ENCODE data around the gene UBE2E2.

Gene UBE2E2

DNA sequence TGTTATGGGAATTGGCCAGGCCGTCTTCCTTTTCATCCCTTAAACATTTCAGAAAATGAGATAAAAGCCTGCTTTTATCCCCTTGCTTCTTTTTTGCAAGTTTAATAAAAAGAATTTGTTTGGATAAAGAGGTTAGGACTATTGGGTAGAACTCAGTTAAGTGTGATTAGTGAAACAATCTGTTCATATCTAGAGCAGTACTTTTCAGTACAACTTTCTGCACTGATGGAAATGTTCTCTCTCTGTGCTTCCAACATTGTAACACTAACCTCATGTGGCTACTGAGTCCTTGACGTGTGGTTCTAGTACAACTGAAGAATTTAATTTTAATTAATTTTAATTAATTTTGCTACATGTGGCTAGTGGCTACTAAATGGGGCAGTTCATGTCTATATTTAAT lies 246.9 kb downstream of the UBE2E2 start:
- no peak overlapping the region for H3K27ac ChIP-seq (ENCODE audit: low read depth, low read length)
- no peaks in the 10 kb centered on the region for H3K36me3 ChIP-seq (ENCODE audit: control insufficient read depth, insufficient read depth, low read length)
- no peaks in the 10 kb centered on the region for H3K27me3 ChIP-seq (ENCODE audit: control insufficient read depth, insufficient read depth, low read length)
- H3K4me1 ChIP-seq (ENCODE audit: control insufficient read depth, insufficient read depth, low read length): peaks cover 4% of the 10 kb centered on the region
- H3K9ac ChIP-seq (ENCODE audit: low read length): no peak overlapping the region
- no peak overlapping the region for H3K4me3 ChIP-seq (ENCODE audit: low read length)

GRCh38 chr3:23450806-23451205 lies 247.7 kb downstream of the UBE2E2 start:
- no peak overlapping the region for H3K4me3 ChIP-seq (ENCODE audit: low read length)
- H3K27ac ChIP-seq (ENCODE audit: low read depth, low read length): no peak overlapping the region
- H3K9ac ChIP-seq (ENCODE audit: low read length): no peak overlapping the region
- H3K4me1 ChIP-seq (ENCODE audit: control insufficient read depth, insufficient read depth, low read length): peaks cover 4% of the 10 kb centered on the region
- H3K36me3 ChIP-seq (ENCODE audit: control insufficient read depth, insufficient read depth, low read length): no peaks in the 10 kb centered on the region
- no peaks in the 10 kb centered on the region for H3K27me3 ChIP-seq (ENCODE audit: control insufficient read depth, insufficient read depth, low read length)

DNA sequence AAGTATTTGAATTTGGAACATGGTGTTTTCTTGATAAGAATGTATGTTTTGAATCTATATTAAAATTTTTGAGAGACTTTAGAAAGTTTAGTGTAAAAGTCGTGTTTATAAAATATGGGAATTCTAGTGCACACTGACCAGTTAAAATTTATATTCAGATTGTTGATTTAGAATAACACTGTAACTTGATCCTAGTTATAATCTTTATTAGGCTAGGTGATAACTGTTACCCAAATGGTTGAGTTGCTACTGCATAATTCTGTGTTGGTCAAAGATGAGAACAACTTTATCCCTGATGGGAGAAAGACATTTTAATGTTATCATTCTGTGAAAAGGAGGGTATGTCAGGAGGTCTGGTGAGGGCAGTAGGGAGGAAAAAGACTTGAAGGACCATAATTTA lies 249.3 kb downstream of the UBE2E2 start:
- no peak overlapping the region for H3K27ac ChIP-seq (ENCODE audit: low read depth, low read length)
- peaks cover 4% of the 10 kb centered on the region for H3K4me1 ChIP-seq (ENCODE audit: control insufficient read depth, insufficient read depth, low read length)
- no peak overlapping the region for H3K4me3 ChIP-seq (ENCODE audit: low read length)
- H3K9ac ChIP-seq (ENCODE audit: low read length): no peak overlapping the region
- no peaks in the 10 kb centered on the region for H3K27me3 ChIP-seq (ENCODE audit: control insufficient read depth, insufficient read depth, low read length)
- no peaks in the 10 kb centered on the region for H3K36me3 ChIP-seq (ENCODE audit: control insufficient read depth, insufficient read depth, low read length)

- H3K4me3 ChIP-seq (ENCODE audit: low read length): no peak overlapping the region
- H3K27me3 ChIP-seq (ENCODE audit: control insufficient read depth, insufficient read depth, low read length): no peaks in the 10 kb centered on the region
- H3K36me3 ChIP-seq (ENCODE audit: control insufficient read depth, insufficient read depth, low read length): no peaks in the 10 kb centered on the region
These were observed 252.0 kb downstream of the UBE2E2 start for GRCh38 chr3:23455084-23455483.

DNA sequence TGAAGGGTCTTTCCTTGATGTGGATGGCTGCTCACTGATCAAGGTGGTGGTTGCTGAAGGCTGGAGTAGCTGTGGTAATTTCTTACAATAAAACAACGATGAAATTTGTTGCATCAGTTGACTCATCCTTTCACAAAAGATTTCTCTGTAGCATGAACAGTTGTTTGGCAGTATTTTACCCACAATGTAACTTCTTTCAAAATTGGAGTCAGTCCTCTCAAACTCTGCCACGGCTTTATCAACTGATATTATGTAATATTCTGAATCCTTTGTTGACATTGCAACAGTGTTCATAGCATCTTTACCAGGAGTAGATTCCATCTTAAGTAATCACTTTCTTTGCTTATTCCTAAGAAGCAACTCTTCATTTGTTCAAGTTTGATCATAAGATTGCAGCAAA lies 252.6 kb downstream of the UBE2E2 start:
- peaks cover 11% of the 10 kb centered on the region for H3K4me1 ChIP-seq (ENCODE audit: control insufficient read depth, insufficient read depth, low read length)

More at GRCh38 chr3:23455084-23455483, 252.0 kb downstream of the UBE2E2 start:
- Histone ChIP-seq H3K27ac (ENCODE audit: low read depth, low read length) (no peak overlapping the region), H3K4me1 (ENCODE audit: control insufficient read depth, insufficient read depth, low read length) (peaks cover 7% of the 10 kb centered on the region), H3K9ac (ENCODE audit: low read length) (no peak overlapping the region)

DNA sequence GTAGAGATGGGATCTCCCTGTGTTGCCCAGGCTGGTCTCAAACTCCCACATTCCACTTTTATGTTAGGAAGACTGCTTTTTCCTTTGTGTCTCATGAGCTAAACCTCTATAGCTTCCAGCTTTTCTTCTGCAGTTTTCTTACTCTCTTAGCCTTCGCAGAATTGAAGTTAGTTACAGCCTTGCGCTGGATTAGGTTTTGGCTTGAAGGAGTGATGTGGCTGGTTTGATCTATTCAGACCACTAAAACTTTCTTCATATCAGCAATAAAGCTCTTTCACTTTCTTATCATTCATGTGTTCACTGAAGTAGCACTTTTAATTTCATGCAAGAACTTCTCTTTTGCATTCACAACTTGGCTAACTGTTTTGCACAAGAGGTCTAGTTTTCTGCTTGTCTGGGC lies 254.6 kb downstream of the UBE2E2 start:
- Histone ChIP-seq H3K4me1 (ENCODE audit: control insufficient read depth, insufficient read depth, low read length) (peaks cover 11% of the 10 kb centered on the region), H3K36me3 (ENCODE audit: control insufficient read depth, insufficient read depth, low read length) (no peaks in the 10 kb centered on the region), H3K9ac (ENCODE audit: low read length) (no peak overlapping the region), H3K27ac (ENCODE audit: low read depth, low read length) (no peak overlapping the region), H3K4me3 (ENCODE audit: low read length) (no peak overlapping the region), H3K27me3 (ENCODE audit: control insufficient read depth, insufficient read depth, low read length) (no peaks in the 10 kb centered on the region)

More for the DNA sequence above, 252.6 kb downstream of the UBE2E2 start:
- H3K27ac ChIP-seq (ENCODE audit: low read depth, low read length): no peak overlapping the region
- H3K36me3 ChIP-seq (ENCODE audit: control insufficient read depth, insufficient read depth, low read length): no peaks in the 10 kb centered on the region
- no peaks in the 10 kb centered on the region for H3K27me3 ChIP-seq (ENCODE audit: control insufficient read depth, insufficient read depth, low read length)
- H3K4me3 ChIP-seq (ENCODE audit: low read length): no peak overlapping the region
- no peak overlapping the region for H3K9ac ChIP-seq (ENCODE audit: low read length)

DNA sequence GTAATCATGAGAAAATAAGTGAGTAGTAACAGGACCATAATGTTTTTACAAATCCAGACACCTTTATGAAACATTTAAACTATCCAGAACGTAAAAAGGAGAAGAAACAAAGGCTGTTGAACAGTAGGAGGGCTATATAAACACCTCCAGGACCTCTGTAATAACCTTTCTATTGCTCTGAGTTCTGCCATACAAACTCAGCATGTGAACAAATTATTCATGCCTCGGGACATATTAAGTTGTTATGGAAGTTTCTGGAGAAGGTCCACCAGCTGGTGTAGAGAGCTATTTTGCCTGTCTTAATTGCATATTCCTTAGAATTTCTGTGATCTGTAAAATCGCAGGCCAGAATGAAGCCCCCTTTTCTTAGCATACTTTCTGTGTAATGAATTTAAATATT lies 256.3 kb downstream of the UBE2E2 start:
- no peak overlapping the region for H3K27ac ChIP-seq (ENCODE audit: low read depth, low read length)
- H3K4me1 ChIP-seq (ENCODE audit: control insufficient read depth, insufficient read depth, low read length): peaks cover 11% of the 10 kb centered on the region
- no peak overlapping the region for H3K4me3 ChIP-seq (ENCODE audit: low read length)
- no peaks in the 10 kb centered on the region for H3K27me3 ChIP-seq (ENCODE audit: control insufficient read depth, insufficient read depth, low read length)
- no peak overlapping the region for H3K9ac ChIP-seq (ENCODE audit: low read length)
- H3K36me3 ChIP-seq (ENCODE audit: control insufficient read depth, insufficient read depth, low read length): no peaks in the 10 kb centered on the region

- H3K27ac ChIP-seq (ENCODE audit: low read depth, low read length): no peak overlapping the region
- no peak overlapping the region for H3K9ac ChIP-seq (ENCODE audit: low read length)
- no peaks in the 10 kb centered on the region for H3K36me3 ChIP-seq (ENCODE audit: control insufficient read depth, insufficient read depth, low read length)
- no peak overlapping the region for H3K4me3 ChIP-seq (ENCODE audit: low read length)
- H3K27me3 ChIP-seq (ENCODE audit: control insufficient read depth, insufficient read depth, low read length): no peaks in the 10 kb centered on the region
- peaks cover 7% of the 10 kb centered on the region for H3K4me1 ChIP-seq (ENCODE audit: control insufficient read depth, insufficient read depth, low read length)
These were observed 256.9 kb downstream of the UBE2E2 start for GRCh38 chr3:23459889-23460546.

DNA sequence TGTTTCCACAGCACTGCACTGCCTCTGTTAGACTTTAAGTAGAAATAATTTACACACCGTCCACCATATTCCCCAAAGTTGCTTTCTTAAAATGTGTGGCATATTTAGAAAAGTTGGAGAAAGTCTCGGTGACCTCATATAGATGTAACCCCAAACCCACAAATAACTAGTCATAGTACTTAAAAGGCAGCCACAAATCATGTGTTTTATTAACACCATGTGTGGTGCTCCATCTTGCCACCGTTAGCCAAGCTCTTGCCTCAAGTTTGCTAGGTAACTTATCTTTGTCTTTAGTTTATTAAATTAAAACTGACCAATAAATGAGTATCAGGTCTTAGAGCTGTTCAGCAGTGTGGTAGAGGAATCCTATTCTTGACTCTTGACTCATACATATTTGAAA lies 257.9 kb downstream of the UBE2E2 start:
- no peak overlapping the region for H3K27ac ChIP-seq (ENCODE audit: low read depth, low read length)
- no peak overlapping the region for H3K9ac ChIP-seq (ENCODE audit: low read length)
- H3K36me3 ChIP-seq (ENCODE audit: control insufficient read depth, insufficient read depth, low read length): no peaks in the 10 kb centered on the region
- no peaks in the 10 kb centered on the region for H3K27me3 ChIP-seq (ENCODE audit: control insufficient read depth, insufficient read depth, low read length)
- peaks cover 7% of the 10 kb centered on the region for H3K4me1 ChIP-seq (ENCODE audit: control insufficient read depth, insufficient read depth, low read length)
- H3K4me3 ChIP-seq (ENCODE audit: low read length): no peak overlapping the region

DNA sequence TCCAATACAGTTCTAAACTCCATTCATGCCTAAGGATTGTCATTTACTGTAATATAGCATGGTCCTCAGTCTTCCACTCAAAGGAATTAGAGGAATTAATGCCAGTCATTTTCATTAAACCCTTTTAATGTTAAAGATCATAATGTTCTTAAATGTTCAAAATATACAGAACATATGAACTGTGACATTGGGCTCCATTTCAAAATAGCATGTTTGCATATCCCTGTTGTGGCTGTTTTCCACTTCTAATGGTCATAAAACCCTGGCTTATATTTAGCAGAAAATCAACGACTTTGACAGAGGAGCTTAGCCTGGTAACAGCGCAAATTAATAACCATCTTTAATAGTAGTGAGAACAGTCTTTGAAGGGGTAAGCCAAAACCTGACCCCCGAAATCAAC lies 260.7 kb downstream of the UBE2E2 start:
- H3K9ac ChIP-seq (ENCODE audit: low read length): no peak overlapping the region
- H3K36me3 ChIP-seq (ENCODE audit: control insufficient read depth, insufficient read depth, low read length): no peaks in the 10 kb centered on the region
- no peak overlapping the region for H3K4me3 ChIP-seq (ENCODE audit: low read length)
- H3K27me3 ChIP-seq (ENCODE audit: control insufficient read depth, insufficient read depth, low read length): no peaks in the 10 kb centered on the region
- peaks cover 7% of the 10 kb centered on the region for H3K4me1 ChIP-seq (ENCODE audit: control insufficient read depth, insufficient read depth, low read length)
- no peak overlapping the region for H3K27ac ChIP-seq (ENCODE audit: low read depth, low read length)

DNA sequence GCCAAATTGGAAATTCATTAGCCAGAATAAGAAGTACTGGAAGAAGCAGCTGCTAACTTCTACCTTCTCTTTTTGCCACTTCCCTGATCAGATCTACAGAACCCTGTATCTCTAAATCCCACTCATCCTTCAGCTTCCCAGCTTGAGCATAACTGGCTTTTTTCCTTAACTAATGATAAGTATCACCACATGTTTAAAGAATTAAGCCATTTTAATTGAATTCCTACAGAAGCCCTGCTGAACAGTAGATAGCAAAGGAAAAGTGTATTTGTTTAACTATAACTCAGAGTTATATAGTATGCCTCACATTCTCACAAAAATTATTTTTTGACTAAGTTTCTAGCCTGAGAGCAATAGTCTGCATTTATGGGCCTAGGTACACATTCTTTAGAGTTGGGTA lies 262.4 kb downstream of the UBE2E2 start:
- no peak overlapping the region for H3K9ac ChIP-seq (ENCODE audit: low read length)
- no peak overlapping the region for H3K4me3 ChIP-seq (ENCODE audit: low read length)
- H3K36me3 ChIP-seq (ENCODE audit: control insufficient read depth, insufficient read depth, low read length): no peaks in the 10 kb centered on the region
- no peaks in the 10 kb centered on the region for H3K27me3 ChIP-seq (ENCODE audit: control insufficient read depth, insufficient read depth, low read length)
- H3K4me1 ChIP-seq (ENCODE audit: control insufficient read depth, insufficient read depth, low read length): no peaks in the 10 kb centered on the region
- H3K27ac ChIP-seq (ENCODE audit: low read depth, low read length): no peak overlapping the region

GRCh38 chr3:23468203-23468602 lies 265.1 kb downstream of the UBE2E2 start:
- Histone ChIP-seq H3K27me3 (ENCODE audit: control insufficient read depth, insufficient read depth, low read length) (no peaks in the 10 kb centered on the region), H3K36me3 (ENCODE audit: control insufficient read depth, insufficient read depth, low read length) (no peaks in the 10 kb centered on the region), H3K9ac (ENCODE audit: low read length) (no peak overlapping the region), H3K27ac (ENCODE audit: low read depth, low read length) (no peak overlapping the region), H3K4me1 (ENCODE audit: control insufficient read depth, insufficient read depth, low read length) (no peaks in the 10 kb centered on the region), H3K4me3 (ENCODE audit: low read length) (no peak overlapping the region)

DNA sequence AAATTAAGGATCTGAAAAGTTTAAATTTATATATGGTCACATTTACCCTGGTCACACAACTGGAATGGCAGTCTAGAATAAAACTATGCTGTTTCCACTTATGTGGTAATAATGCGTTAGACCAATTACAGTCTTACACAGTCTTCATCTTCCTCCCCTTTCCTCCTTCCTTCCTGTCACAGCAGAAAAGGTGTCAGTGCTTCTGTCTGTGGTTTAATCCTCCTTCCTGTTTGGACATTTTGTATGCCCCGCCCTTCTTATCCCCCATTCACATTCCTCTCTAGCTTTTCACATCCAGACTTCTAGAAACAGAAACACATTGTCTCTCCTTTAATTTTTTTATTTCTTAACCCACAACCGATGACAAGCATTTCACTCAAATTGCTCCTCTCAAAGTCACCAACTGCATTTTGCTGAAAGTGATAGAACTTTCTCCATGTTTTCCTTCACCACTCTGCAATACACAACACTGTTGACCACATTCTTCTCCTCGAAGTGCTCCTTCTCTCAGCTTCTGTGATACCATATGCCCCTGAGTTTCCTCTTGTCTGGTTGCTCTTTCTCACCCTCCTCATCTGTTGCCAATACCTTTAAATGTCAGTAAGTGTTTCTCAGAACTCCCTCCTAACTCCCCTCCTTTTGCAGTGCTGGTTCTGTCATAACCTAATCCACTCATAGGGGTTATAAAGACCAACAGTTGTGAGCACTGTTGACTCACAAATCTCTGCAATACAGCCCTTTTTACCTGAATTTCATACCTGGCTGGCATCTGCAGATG lies 271.6 kb downstream of the UBE2E2 start:
- Histone ChIP-seq H3K4me1 (ENCODE audit: control insufficient read depth, insufficient read depth, low read length) (no peaks in the 10 kb centered on the region), H3K27ac (ENCODE audit: low read depth, low read length) (no peak overlapping the region), H3K27me3 (ENCODE audit: control insufficient read depth, insufficient read depth, low read length) (no peaks in the 10 kb centered on the region), H3K36me3 (ENCODE audit: control insufficient read depth, insufficient read depth, low read length) (no peaks in the 10 kb centered on the region), H3K4me3 (ENCODE audit: low read length) (no peak overlapping the region), H3K9ac (ENCODE audit: low read length) (no peak overlapping the region)

Measured in rectal smooth muscle tissue (tissue), 1 donor.